Sigmoid colon (tissue), 7 donors: ENCODE results near the gene GALNS. TPM values are rescaled to one million over a fixed set of nuclear protein-coding genes. Genes with fewer than 3 reads are reported as not detected.

Experiments used
- DNase-seq: peaks from one replicate; pipeline ENCODE4 v3.0.0-alpha.2; 2019
- H3K27ac ChIP-seq, 4 donors: fragments of 200-600 bp; sonication (generic); one replicate each; pipeline ENCODE4 v1.5.1; 2016 to 2019; ENCODE audit warnings: mild to moderate bottlenecking in 1 of 4
- H3K27me3 ChIP-seq, 3 donors: fragments of 200-600 bp; sonication (generic); one replicate each; pipeline ENCODE4 v1.5.1; 2019; ENCODE audit warnings: mild to moderate bottlenecking in 1 of 3
- H3K36me3 ChIP-seq, 4 donors: fragments of 200-600 bp; sonication (generic); one replicate each; pipeline ENCODE4 v1.5.1; 2016 to 2019
- H3K4me1 ChIP-seq, 4 donors: fragments of 200-600 bp; sonication (generic); one replicate each; pipeline ENCODE4 v1.5.1; 2017 to 2019
- H3K4me3 ChIP-seq, 4 donors: fragments of 200-600 bp; sonication (generic); one replicate each; pipeline ENCODE4 v1.5.1; 2017 to 2019; ENCODE audit warnings: mild to moderate bottlenecking in 2 of 4, moderate library complexity in 1 of 4
- H3K9me3 ChIP-seq, 4 donors: fragments of 200-600 bp in 3 of 4; sonication (generic) in 3 of 4; one replicate each; pipeline versions ENCODE4 v1.5.1 to v1.6.1; 2013 to 2019
- EP300 ChIP-seq, 4 donors: sonication (generic); formaldehyde crosslinking; IDR thresholded peaks; one replicate each; pipeline ENCODE4 v1.6.1; 2017; ENCODE audit warnings: antibody characterized with exemption in 4 of 4
- POLR2A ChIP-seq, 2 donors: fragments of 450-650 bp; IDR thresholded peaks; one replicate each; pipeline ENCODE4 v1.6.1; 2016; ENCODE audit warnings: antibody characterized with exemption in 2 of 2, mild to moderate bottlenecking in 2 of 2, moderate library complexity in 2 of 2
- POLR2AphosphoS5 ChIP-seq, 4 donors: sonication (generic); formaldehyde crosslinking; IDR thresholded peaks; one replicate each; pipeline ENCODE4 v1.6.1; 2017; ENCODE audit warnings: antibody characterized with exemption in 4 of 4
- WGBS, 2 donors: extraction: QIAGEN DNeasy Blood & Tissue Kit; methylation state at CpG; one replicate each; pipeline ENCODE4 v1.1.7; 2013; 5-methylcytosine and 5-hydroxymethylcytosine counted together
- intact Hi-C: fragments of 100-400 bp; cut with DNase I; formaldehyde crosslinking; loops from one replicate; pipeline ENCODE4 v1.15.1; 2023
- polyA plus RNA-seq, 3 donors: library from polyadenylated mRNA; stranded (reverse); fragments of 200-250 nt; gene quantifications; one replicate each; pipeline ENCODE4 v1.2.3, GENCODE V29; 2013
- total RNA-seq, 4 donors: library from RNA; depleted of rRNA; stranded (reverse); fragments of >200 nt; gene quantifications; one replicate each; pipeline ENCODE4 v1.1.0, GENCODE V29; 2016
- TF ChIP-seq, protein P1 (sequence below), 4 experiments: fragments of 450-650 bp in 3 of 4; fragments of 200-600 bp in 1 of 4; IDR thresholded peaks; one replicate each; pipeline ENCODE4 v1.5.1; 2016 to 2019; ENCODE audit warnings: antibody characterized with exemption in 4 of 4, mild to moderate bottlenecking in 3 of 4, moderate library complexity in 2 of 4
- donor health status: healthy with polysubstance abuse.
- donor health status: Bipolar disorder and iron deficiency.
- donor health status: healthy.

GALNS gene
- total and polyA plus RNA-seq, 7 donors, result 6.2 to 50.4 (median 11.1) TPM

DNA sequence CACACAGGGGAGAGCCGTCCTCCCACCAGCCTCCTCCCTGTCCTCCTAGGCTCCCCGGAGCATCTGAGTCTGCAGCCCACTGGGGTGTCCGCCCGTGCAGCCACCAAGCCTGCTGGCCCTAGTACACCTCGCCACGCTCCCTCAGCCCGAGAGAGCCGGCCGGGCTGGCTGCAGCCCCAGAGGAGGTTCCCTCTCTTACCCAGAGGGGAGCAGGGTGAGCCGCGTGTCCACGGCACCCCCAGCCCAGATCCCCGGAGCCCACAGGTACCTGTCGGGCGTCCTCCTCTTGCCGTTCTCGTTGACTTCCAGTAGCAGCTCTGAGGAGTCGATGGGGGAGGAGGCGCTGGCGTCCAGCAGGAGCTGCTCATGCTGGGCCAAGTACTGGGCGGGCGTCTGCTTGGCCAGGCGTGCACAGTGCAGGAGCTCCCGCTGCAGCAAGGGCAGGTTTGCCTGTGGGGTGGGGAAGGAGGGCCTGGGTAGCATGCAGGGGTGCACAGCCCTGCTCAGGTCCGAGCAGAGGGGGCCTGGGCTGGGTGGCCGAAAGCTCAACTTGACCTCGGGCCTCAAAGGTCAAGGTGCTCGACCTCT is 29.0 kb upstream of the GALNS start:
- no peaks in the 10 kb centered on the region for H3K9me3 ChIP-seq
- peaks cover 4 to 30% (median 17%) of the 10 kb centered on the region in 3 donors for H3K27me3 ChIP-seq
- no peak overlapping the region for H3K4me3 ChIP-seq
- no peaks in the 10 kb centered on the region for H3K36me3 ChIP-seq
- H3K4me1 ChIP-seq, result peaks cover 0 to 11% (median 0%) of the 10 kb centered on the region in 4 donors
- TF ChIP-seq, protein P1, sequence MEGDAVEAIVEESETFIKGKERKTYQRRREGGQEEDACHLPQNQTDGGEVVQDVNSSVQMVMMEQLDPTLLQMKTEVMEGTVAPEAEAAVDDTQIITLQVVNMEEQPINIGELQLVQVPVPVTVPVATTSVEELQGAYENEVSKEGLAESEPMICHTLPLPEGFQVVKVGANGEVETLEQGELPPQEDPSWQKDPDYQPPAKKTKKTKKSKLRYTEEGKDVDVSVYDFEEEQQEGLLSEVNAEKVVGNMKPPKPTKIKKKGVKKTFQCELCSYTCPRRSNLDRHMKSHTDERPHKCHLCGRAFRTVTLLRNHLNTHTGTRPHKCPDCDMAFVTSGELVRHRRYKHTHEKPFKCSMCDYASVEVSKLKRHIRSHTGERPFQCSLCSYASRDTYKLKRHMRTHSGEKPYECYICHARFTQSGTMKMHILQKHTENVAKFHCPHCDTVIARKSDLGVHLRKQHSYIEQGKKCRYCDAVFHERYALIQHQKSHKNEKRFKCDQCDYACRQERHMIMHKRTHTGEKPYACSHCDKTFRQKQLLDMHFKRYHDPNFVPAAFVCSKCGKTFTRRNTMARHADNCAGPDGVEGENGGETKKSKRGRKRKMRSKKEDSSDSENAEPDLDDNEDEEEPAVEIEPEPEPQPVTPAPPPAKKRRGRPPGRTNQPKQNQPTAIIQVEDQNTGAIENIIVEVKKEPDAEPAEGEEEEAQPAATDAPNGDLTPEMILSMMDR (IDR thresholded peaks at IDR 0.05), result no peak
- no peak for TF ChIP-seq POLR2AphosphoS5 (IDR thresholded peaks at IDR 0.05)
- no peak for TF ChIP-seq EP300 (IDR thresholded peaks at IDR 0.05)
- no peak for TF ChIP-seq POLR2A (IDR thresholded peaks at IDR 0.05)
- intact Hi-C loops, result no loop called here
- H3K27ac ChIP-seq, result no peak overlapping the region
- no peak for DNase-seq
- WGBS, 2 donors, result 88 to 90% methylated on average over 28 of the region's 28 CpGs

DNA sequence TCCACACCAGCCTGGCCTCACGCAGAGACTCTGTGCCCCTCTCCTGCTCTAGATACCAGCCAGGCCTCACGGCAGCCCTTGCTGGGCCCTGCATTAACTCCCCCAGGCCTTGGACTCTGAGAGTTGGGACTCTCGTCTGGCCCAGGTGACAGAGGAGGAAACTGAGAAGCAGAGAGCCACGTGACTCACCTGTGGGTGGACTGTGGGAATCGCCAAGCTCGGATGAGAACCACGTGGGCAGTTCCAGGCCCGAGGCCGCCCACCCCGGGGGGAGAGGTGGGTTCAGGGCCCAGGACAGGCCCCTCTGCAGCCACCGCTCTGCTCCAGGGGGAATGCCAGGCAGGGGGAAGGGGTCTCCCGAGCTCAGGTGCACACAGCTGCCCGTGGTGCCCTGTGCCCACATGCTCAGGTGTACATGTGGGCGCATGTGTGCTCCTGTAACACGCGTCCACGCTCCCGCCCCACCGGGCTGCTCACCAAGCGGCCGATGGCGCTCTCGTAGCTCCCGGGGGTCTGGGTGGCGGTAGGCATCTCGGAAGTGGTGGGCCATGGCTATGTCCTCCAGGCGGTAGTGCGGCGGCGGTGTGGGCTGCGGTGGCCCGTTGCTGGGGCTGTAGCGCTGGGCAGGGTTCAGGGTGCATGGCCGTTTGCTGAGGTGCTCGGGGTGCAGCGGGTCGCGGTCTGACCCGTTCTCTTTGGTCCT is 28.0 kb upstream of the GALNS start:
- intact Hi-C loops, result no loop called here
- H3K4me3 ChIP-seq, result no peak overlapping the region
- H3K27me3 ChIP-seq, result peaks cover 4 to 41% (median 25%) of the 10 kb centered on the region in 3 donors
- DNase-seq, result no peak
- TF ChIP-seq, protein P1 (IDR thresholded peaks at IDR 0.05), result no peak
- TF ChIP-seq EP300 (IDR thresholded peaks at IDR 0.05), result no peak
- TF ChIP-seq POLR2A (IDR thresholded peaks at IDR 0.05), result no peak
- no peak for TF ChIP-seq POLR2AphosphoS5 (IDR thresholded peaks at IDR 0.05)
- WGBS, 2 donors, result 92 to 95% methylated on average over 39 of the region's 39 CpGs
- no peaks in the 10 kb centered on the region for H3K9me3 ChIP-seq
- no peak overlapping the region for H3K27ac ChIP-seq
- peaks cover 0 to 14% (median 0%) of the 10 kb centered on the region in 4 donors for H3K4me1 ChIP-seq
- H3K36me3 ChIP-seq, result no peaks in the 10 kb centered on the region

DNA sequence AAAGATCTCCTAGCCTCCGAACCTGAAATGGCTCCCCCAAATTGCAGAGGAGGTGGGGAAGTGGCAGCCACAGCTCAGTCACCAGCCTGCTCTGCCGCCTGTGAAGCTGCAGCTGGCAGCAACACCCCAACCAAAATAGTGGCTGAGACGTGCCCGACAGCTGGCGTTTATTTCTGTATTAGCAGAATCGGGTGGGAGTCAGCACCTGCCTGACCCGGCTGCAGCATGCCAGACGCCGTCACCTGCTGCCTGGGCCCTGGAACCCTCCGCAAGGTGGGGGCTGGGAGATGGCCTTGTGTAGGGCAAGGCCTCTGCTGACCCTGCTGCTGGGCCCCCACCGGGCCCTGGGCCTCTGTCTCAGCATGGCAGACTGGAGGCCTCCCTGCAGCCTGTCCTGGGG is 27.2 kb upstream of the GALNS start:
- no peaks in the 10 kb centered on the region for H3K36me3 ChIP-seq
- peaks cover 4 to 43% (median 25%) of the 10 kb centered on the region in 3 donors for H3K27me3 ChIP-seq
- no peak overlapping the region for H3K27ac ChIP-seq
- no peaks in the 10 kb centered on the region for H3K9me3 ChIP-seq
- peaks cover 0 to 14% (median 0%) of the 10 kb centered on the region in 4 donors for H3K4me1 ChIP-seq
- intact Hi-C loops, result no loop called here
- DNase-seq, result no peak
- 73 to 88% methylated on average over 11 of the region's 11 CpGs for WGBS, 2 donors
- no peak overlapping the region for H3K4me3 ChIP-seq
- no peak for TF ChIP-seq POLR2A (IDR thresholded peaks at IDR 0.05)
- TF ChIP-seq EP300 (IDR thresholded peaks at IDR 0.05), result no peak
- TF ChIP-seq, protein P1 (IDR thresholded peaks at IDR 0.05), result no peak
- no peak for TF ChIP-seq POLR2AphosphoS5 (IDR thresholded peaks at IDR 0.05)

DNA sequence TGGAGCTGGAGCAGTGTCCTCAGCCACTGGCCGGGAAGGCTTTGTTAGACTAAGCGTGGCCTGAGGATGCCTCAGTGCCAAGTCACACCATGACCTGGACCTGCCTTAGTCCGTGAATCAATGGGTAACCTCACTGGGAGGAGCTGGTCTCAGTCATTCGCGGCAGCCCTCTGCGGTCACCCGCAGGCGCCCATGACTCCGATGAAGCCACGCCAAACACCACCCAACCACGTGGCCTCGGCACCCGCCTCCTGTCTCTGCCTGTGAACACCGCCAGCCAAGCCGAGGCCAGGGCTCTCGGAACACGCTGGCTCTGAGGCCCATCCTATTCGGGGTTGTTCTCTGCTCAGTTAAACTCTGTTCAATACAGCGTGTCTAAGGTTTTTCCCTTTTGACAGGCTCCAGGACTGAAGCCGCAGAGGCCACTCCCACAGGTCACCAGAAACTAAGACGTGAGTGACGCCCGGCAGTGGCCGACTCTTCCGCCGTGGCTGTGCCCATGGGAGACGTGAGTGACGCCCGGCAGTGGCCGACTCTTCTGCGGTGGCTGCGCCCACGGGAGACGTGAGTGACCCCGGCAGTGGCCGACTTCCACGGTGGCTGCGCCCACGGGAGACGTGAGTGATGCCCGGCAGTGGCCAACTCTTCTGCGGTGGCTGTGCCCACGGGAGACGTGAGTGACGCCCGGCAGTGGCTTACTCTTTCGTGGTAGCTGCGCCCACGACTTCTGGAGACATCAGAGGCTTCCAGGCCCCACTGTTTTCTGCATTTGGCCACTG is 26.6 kb upstream of the GALNS start:
- intact Hi-C loops, result no loop called here
- H3K9me3 ChIP-seq, result no peaks in the 10 kb centered on the region
- H3K27me3 ChIP-seq, result peaks cover 4 to 43% (median 25%) of the 10 kb centered on the region in 3 donors
- peaks cover 0 to 14% (median 0%) of the 10 kb centered on the region in 4 donors for H3K4me1 ChIP-seq
- H3K27ac ChIP-seq, result no peak overlapping the region
- H3K36me3 ChIP-seq, result no peaks in the 10 kb centered on the region
- no peak overlapping the region for H3K4me3 ChIP-seq
- 90 to 95% methylated on average over 49 of the region's 49 CpGs for WGBS, 2 donors
- TF ChIP-seq, protein P1 (IDR thresholded peaks at IDR 0.05), result no peak
- TF ChIP-seq POLR2A (IDR thresholded peaks at IDR 0.05) (no peak), EP300 (IDR thresholded peaks at IDR 0.05) (no peak), POLR2AphosphoS5 (IDR thresholded peaks at IDR 0.05) (no peak)
- no peak for DNase-seq
